ENCODE measurements around the gene NXPH4.

NXPH4 gene

DNA sequence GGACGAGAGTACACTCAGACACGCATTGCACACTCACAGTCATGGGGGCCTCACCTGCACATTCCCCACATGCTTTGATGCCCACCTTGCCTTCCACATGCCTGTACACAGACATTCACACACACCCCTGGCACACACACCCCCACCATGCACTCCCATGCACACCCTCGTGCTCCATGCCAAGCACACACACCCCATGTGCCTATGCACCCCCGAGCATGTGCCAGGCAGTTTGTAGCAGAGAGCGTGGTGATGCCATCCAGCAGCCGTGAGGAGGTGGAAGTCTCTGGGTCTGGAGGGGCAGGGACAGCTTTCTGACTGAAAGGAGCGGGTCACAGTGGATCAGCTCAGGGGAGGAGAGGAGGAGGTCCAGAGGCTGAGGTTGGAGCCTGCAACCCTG is 10.7 kb upstream of the NXPH4 start:
- no peak for TF ChIP-seq CTCF (conservative IDR thresholded peaks at IDR 0.05; ENCODE audit: control insufficient read depth, insufficient read depth, low read depth, low read length)
- no peak for DNase-seq (ENCODE audit: low read depth)
- no peak overlapping the region for H3K4me3 ChIP-seq (ENCODE audit: control insufficient read depth, low read depth, low read length)

- no peak overlapping the region for H3K4me3 ChIP-seq (ENCODE audit: control insufficient read depth, low read depth, low read length)
- no peak for DNase-seq (ENCODE audit: low read depth)
- TF ChIP-seq CTCF (conservative IDR thresholded peaks at IDR 0.05; ENCODE audit: control insufficient read depth, insufficient read depth, low read depth, low read length): no peak
Observed at GRCh38 chr12:57207731-57208630, 8.6 kb upstream of the NXPH4 start.

DNA sequence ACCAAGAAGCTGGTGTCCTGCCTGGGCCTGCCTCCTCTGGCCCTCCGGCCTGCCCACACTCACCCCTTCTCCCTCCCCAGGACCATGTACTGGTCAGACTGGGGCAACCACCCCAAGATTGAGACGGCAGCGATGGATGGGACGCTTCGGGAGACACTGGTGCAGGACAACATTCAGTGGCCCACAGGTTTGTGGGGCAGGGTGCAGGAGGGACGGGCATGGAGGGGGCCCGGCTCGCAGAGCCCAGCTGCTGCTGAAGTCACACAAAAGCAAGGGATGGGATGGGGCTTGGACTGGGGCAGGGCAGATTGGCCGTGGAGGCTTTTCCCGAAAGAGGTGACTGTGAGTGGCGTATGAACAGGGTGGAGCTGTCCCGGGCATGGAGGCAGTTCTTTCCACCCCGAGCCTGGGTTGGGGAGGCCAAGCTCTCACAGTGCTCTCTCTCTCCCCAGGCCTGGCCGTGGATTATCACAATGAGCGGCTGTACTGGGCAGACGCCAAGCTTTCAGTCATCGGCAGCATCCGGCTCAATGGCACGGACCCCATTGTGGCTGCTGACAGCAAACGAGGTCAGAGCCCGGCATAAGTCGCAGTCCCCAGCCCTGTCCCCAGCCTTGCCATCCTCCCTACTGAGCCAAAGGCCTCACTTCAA is 7.8 kb upstream of the NXPH4 start:
- no peak for DNase-seq (ENCODE audit: low read depth)
- no peak overlapping the region for H3K4me3 ChIP-seq (ENCODE audit: control insufficient read depth, low read depth, low read length)
- TF ChIP-seq CTCF (conservative IDR thresholded peaks at IDR 0.05; ENCODE audit: control insufficient read depth, insufficient read depth, low read depth, low read length): no peak

GRCh38 chr12:57209916-57210315 is 6.7 kb upstream of the NXPH4 start:
- no peak overlapping the region for H3K4me3 ChIP-seq (ENCODE audit: control insufficient read depth, low read depth, low read length)
- no peak for TF ChIP-seq CTCF (conservative IDR thresholded peaks at IDR 0.05; ENCODE audit: control insufficient read depth, insufficient read depth, low read depth, low read length)
- no peak for DNase-seq (ENCODE audit: low read depth)

GRCh38 chr12:57210461-57210860 is 6.1 kb upstream of the NXPH4 start:
- DNase-seq (ENCODE audit: low read depth): no peak
- no peak overlapping the region for H3K4me3 ChIP-seq (ENCODE audit: control insufficient read depth, low read depth, low read length)
- TF ChIP-seq CTCF (conservative IDR thresholded peaks at IDR 0.05; ENCODE audit: control insufficient read depth, insufficient read depth, low read depth, low read length): no peak

- no peak for DNase-seq (ENCODE audit: low read depth)
- H3K4me3 ChIP-seq (ENCODE audit: control insufficient read depth, low read depth, low read length): no peak overlapping the region
- no peak for TF ChIP-seq CTCF (conservative IDR thresholded peaks at IDR 0.05; ENCODE audit: control insufficient read depth, insufficient read depth, low read depth, low read length)
Observed at GRCh38 chr12:57210926-57211692, 5.5 kb upstream of the NXPH4 start.
